Measurements from ENCODE around the gene B3GALT6.

GRCh38 chr1:1236176-1236763 is 4.2 kb downstream of the B3GALT6 start:
- TF ChIP-seq POLR2A (IDR thresholded peaks at IDR 0.05): no peak
- TF ChIP-seq CTCF (IDR thresholded peaks at IDR 0.05): no peak

All from uterus (tissue), 2 donors.